Liver (tissue), 9 donors: ENCODE measurements around the gene HAPLN2. TPM values are rescaled to one million over a fixed set of nuclear protein-coding genes. Genes with fewer than 3 reads are reported as not detected.

ENCODE experiments used
- DNase-seq: peaks from one replicate; pipeline ENCODE4 v3.0.0-alpha.2; 2017; ENCODE audit warnings: low spot score
- H3K27ac ChIP-seq, 2 donors: one replicate each; pipeline ENCODE4 v1.7.0; 2013; ENCODE audit warnings: inconsistent platforms in 2 of 2, low read length in 2 of 2, control low read depth in 1 of 2, low read depth in 1 of 2, mild to moderate bottlenecking in 1 of 2
- H3K27me3 ChIP-seq, 4 donors: one replicate each; pipeline versions ENCODE4 v1.6.1 to v1.7.0; 2013; ENCODE audit warnings: low read length in 3 of 4, inconsistent platforms in 1 of 4, mild to moderate bottlenecking in 1 of 4, moderate library complexity in 1 of 4; ENCODE audit not compliant: control insufficient read depth in 4 of 4, insufficient read depth in 4 of 4
- H3K36me3 ChIP-seq, 4 donors: one replicate each; pipeline versions ENCODE4 v1.6.1 to v1.7.0; 2013; ENCODE audit warnings: low read length in 3 of 4, mild to moderate bottlenecking in 3 of 4, low read depth in 1 of 4, moderate library complexity in 1 of 4; ENCODE audit not compliant: control insufficient read depth in 4 of 4, insufficient read depth in 3 of 4
- H3K4me1 ChIP-seq, 4 donors: one replicate each; pipeline versions ENCODE4 v1.6.1 to v1.7.0; 2013; ENCODE audit warnings: low read length in 3 of 4, mild to moderate bottlenecking in 3 of 4, moderate library complexity in 1 of 4; ENCODE audit not compliant: control insufficient read depth in 4 of 4, insufficient read depth in 4 of 4
- H3K4me3 ChIP-seq, 3 donors: one replicate each; pipeline versions ENCODE4 v1.6.1 to v1.7.0; 2013; ENCODE audit warnings: low read length in 3 of 3, control low read depth in 1 of 3, low read depth in 1 of 3, mild to moderate bottlenecking in 1 of 3
- H3K9ac ChIP-seq, 2 donors: one replicate each; pipeline ENCODE4 v1.7.0; 2013; ENCODE audit warnings: low read length in 2 of 2, mild to moderate bottlenecking in 2 of 2, moderate library complexity in 2 of 2, control low read depth in 1 of 2, low read depth in 1 of 2
- H3K9me3 ChIP-seq, 4 donors: one replicate each; pipeline versions ENCODE4 v1.6.1 to v1.7.0; 2013; ENCODE audit warnings: low read length in 3 of 4; ENCODE audit not compliant: control insufficient read depth in 4 of 4
- ATF3 ChIP-seq: IDR thresholded peaks from 2 replicates; pipeline ENCODE4 v1.6.1; 2016; ENCODE audit warnings: antibody characterized with exemption
- CTCF ChIP-seq: fragments of 150-350 bp; IDR thresholded peaks from 2 replicates; pipeline ENCODE4 v1.5.1; 2017; ENCODE audit warnings: improper control_type of control experiment, low read depth, low read length; ENCODE audit not compliant: missing input control
- EGR1 ChIP-seq, 2 donors: IDR thresholded peaks; 2 replicates each; pipeline ENCODE4 v1.6.1; 2016 to 2018; ENCODE audit warnings: antibody characterized with exemption in 2 of 2, low read depth in 2 of 2
- FOXA1 ChIP-seq: IDR thresholded peaks from 2 replicates; pipeline ENCODE4 v1.6.1; 2016; ENCODE audit warnings: antibody characterized with exemption
- FOXA2 ChIP-seq: IDR thresholded peaks from 2 replicates; pipeline ENCODE4 v1.6.1; 2016; ENCODE audit warnings: antibody characterized with exemption
- GABPA ChIP-seq, 2 donors: IDR thresholded peaks in 1 of 2; conservative IDR thresholded peaks in 1 of 2; 2 replicates each; pipeline ENCODE4 v1.6.1; 2016; ENCODE audit warnings: antibody characterized with exemption in 2 of 2, mild to moderate bottlenecking in 1 of 2, moderate library complexity in 1 of 2
- HNF4A ChIP-seq, 2 donors: conservative IDR thresholded peaks; 2 replicates each; pipeline ENCODE4 v1.6.1; 2016; ENCODE audit warnings: antibody characterized with exemption in 2 of 2, mild to moderate bottlenecking in 2 of 2
- HNF4G ChIP-seq: IDR thresholded peaks from 2 replicates; pipeline ENCODE4 v1.6.1; 2016; ENCODE audit warnings: antibody characterized with exemption
- JUND ChIP-seq, 2 donors: IDR thresholded peaks; 2 replicates each; pipeline ENCODE4 v1.6.1; 2016; ENCODE audit warnings: antibody characterized with exemption in 2 of 2
- MAX ChIP-seq: IDR thresholded peaks from 2 replicates; pipeline ENCODE4 v1.6.1; 2016; ENCODE audit warnings: antibody characterized with exemption
- NR2F2 ChIP-seq: IDR thresholded peaks from 2 replicates; pipeline ENCODE4 v1.6.1; 2016; ENCODE audit warnings: antibody characterized with exemption
- RAD21 ChIP-seq, 2 donors: IDR thresholded peaks; 2 replicates each; pipeline ENCODE4 v1.6.1; 2016; ENCODE audit warnings: antibody characterized with exemption in 2 of 2, mild to moderate bottlenecking in 2 of 2
- RXRA ChIP-seq, 2 donors: IDR thresholded peaks; 2 replicates each; pipeline ENCODE4 v1.6.1; 2017 to 2018; ENCODE audit warnings: antibody characterized with exemption in 2 of 2, mild to moderate bottlenecking in 1 of 2
- SP1 ChIP-seq: IDR thresholded peaks from 2 replicates; pipeline ENCODE4 v1.6.1; 2018; ENCODE audit warnings: antibody characterized with exemption, mild to moderate bottlenecking
- TAF1 ChIP-seq: conservative IDR thresholded peaks from 2 replicates; pipeline ENCODE4 v1.6.1; 2016; ENCODE audit warnings: antibody characterized with exemption, mild to moderate bottlenecking
- YY1 ChIP-seq: IDR thresholded peaks from 2 replicates; pipeline ENCODE4 v1.6.1; 2016; ENCODE audit warnings: antibody characterized with exemption, mild to moderate bottlenecking
- ZBTB33 ChIP-seq: IDR thresholded peaks from 2 replicates; pipeline ENCODE4 v1.6.1; 2016; ENCODE audit warnings: antibody characterized with exemption
- WGBS: extraction: QIAGEN DNeasy Blood & Tissue Kit; methylation state at CpG from one replicate; pipeline ENCODE4 v1.1.7; 2013; 5-methylcytosine and 5-hydroxymethylcytosine counted together
- polyA plus RNA-seq, 2 donors: library from polyadenylated mRNA; stranded (reverse) in 1 of 2; unstranded in 1 of 2; fragments of 200-250 nt in 1 of 2; fragments of >200 nt in 1 of 2; fragmentation: Nextera tagmentation in 1 of 2; extraction: Ambion mirVana in 1 of 2; gene quantifications; one replicate each; pipeline versions ENCODE4 v1.2.1 to v1.2.3, GENCODE V29; 2013 to 2015
- total RNA-seq, 2 donors: library from RNA; depleted of rRNA; stranded (reverse); fragments of >200 nt; gene quantifications; one replicate each; pipeline ENCODE4 v1.2.3, GENCODE V29; 2014
- donor health status: healthy.
- donor health status: healthy.
- donor health status: healthy.
- donor health status: healthy.
- donor health status: healthy.

HAPLN2 gene
- total and polyA plus RNA-seq, 4 donors, result 0.03 to 0.08 TPM; not detected in 2

GRCh38 chr1:156623946-156624813 is 5.0 kb downstream of the HAPLN2 start:
- TF ChIP-seq FOXA2 (no peak), ZBTB33 (no peak), GABPA (IDR thresholded peaks at IDR 0.05 in 1 of 2, conservative IDR thresholded peaks at IDR 0.05 in 1 of 2) (no peak), RXRA (IDR thresholded peaks at IDR 0.05) (no peak), TAF1 (no peak), HNF4G (no peak), NR2F2 (no peak), SP1 (no peak), CTCF (no peak), MAX (no peak), YY1 (no peak), RAD21 (IDR thresholded peaks at IDR 0.05) (no peak), HNF4A (conservative IDR thresholded peaks at IDR 0.05) (no peak), JUND (IDR thresholded peaks at IDR 0.05) (no peak), ATF3 (no peak), EGR1 (IDR thresholded peaks at IDR 0.05; ENCODE audit: low read depth in 2 of 2) (no peak)
- no peaks in the 10 kb centered on the region for H3K36me3 ChIP-seq
- H3K27ac ChIP-seq, result no peak overlapping the region
- H3K4me3 ChIP-seq, result peak overlapping the region in 1 of 3 donors; percentile 24
- H3K4me1 ChIP-seq, result peaks cover 7 to 23% (median 15%) of the 10 kb centered on the region in 4 donors
- H3K9me3 ChIP-seq, result no peaks in the 10 kb centered on the region
- no peak overlapping the region for H3K9ac ChIP-seq
- DNase-seq, result no peak
- 3% methylated on average over 87 of the region's 87 CpGs for WGBS
- H3K27me3 ChIP-seq, result peaks cover 5 to 17% (median 7%) of the 10 kb centered on the region in 4 donors

GRCh38 chr1:156624814-156625435 is 5.7 kb downstream of the HAPLN2 start:
- WGBS, result 3% methylated on average over 55 of the region's 55 CpGs
- DNase-seq, result no peak
- H3K9me3 ChIP-seq, result no peaks in the 10 kb centered on the region
- H3K4me3 ChIP-seq, result peak overlapping the region in 1 of 3 donors; percentile 24
- H3K4me1 ChIP-seq, result peaks cover 7 to 23% (median 15%) of the 10 kb centered on the region in 4 donors
- H3K27me3 ChIP-seq, result peaks cover 5 to 17% (median 7%) of the 10 kb centered on the region in 4 donors
- no peaks in the 10 kb centered on the region for H3K36me3 ChIP-seq
- H3K9ac ChIP-seq, result no peak overlapping the region
- H3K27ac ChIP-seq, result no peak overlapping the region
- TF ChIP-seq CTCF (no peak), YY1 (no peak), HNF4G (no peak), ATF3 (no peak), HNF4A (conservative IDR thresholded peaks at IDR 0.05) (no peak), NR2F2 (no peak), EGR1 (IDR thresholded peaks at IDR 0.05; ENCODE audit: low read depth in 2 of 2) (no peak), MAX (no peak), SP1 (no peak), FOXA2 (no peak), FOXA1 (no peak), ZBTB33 (no peak)
